Measurements from ENCODE around the gene NETO1.

The NETO1 gene

DNA sequence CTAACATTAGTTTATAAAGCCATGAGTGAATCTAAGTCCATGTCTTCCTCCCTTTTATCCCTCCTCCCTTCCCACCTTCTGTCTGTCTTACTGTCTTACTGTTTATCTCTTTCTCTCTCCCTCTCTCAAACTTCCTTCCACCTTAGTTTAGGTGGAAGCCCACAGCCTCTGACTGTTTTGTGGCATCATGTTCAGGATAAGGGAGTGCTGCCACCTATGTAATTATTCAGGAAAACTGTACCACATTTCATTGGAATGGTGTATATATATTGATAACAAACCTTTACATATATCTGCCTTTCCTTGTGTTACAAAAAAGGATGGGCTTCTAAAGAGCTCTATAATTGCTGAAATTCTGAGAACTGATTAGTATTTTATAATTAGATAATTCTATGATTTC, 48.7 kb downstream of the NETO1 start:
- H3K4me3 ChIP-seq (ENCODE audit: low read depth, low read length), result no peak overlapping the region
- no peak overlapping the region for H3K27ac ChIP-seq (ENCODE audit: extremely low read depth, low read depth, low read length)
- no peaks in the 10 kb centered on the region for H3K36me3 ChIP-seq (ENCODE audit: control insufficient read depth in 2 of 2, insufficient read depth in 1 of 2, low read length in 2 of 2)
- H3K4me1 ChIP-seq (ENCODE audit: control insufficient read depth, insufficient read depth, low read length), result no peaks in the 10 kb centered on the region
- no peaks in the 10 kb centered on the region for H3K9me3 ChIP-seq (ENCODE audit: control insufficient read depth, insufficient read depth, low read depth, low read length)
- TF ChIP-seq ZNF830 (tag by site-specific recombination; IDR thresholded peaks at IDR 0.05; ENCODE audit: low read depth) (no peak), ZBTB1 (tag by site-specific recombination; IDR thresholded peaks at IDR 0.05) (no peak), ZIC2 (tag by site-specific recombination; IDR thresholded peaks at IDR 0.05) (no peak), GFI1B (tag by site-specific recombination; IDR thresholded peaks at IDR 0.05) (no peak)
- TF ChIP-seq, protein P1, sequence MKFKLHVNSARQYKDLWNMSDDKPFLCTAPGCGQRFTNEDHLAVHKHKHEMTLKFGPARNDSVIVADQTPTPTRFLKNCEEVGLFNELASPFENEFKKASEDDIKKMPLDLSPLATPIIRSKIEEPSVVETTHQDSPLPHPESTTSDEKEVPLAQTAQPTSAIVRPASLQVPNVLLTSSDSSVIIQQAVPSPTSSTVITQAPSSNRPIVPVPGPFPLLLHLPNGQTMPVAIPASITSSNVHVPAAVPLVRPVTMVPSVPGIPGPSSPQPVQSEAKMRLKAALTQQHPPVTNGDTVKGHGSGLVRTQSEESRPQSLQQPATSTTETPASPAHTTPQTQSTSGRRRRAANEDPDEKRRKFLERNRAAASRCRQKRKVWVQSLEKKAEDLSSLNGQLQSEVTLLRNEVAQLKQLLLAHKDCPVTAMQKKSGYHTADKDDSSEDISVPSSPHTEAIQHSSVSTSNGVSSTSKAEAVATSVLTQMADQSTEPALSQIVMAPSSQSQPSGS (tag by site-specific recombination; IDR thresholded peaks at IDR 0.05; ENCODE audit: low read depth), result no peak
- POLR2A ChIA-PET, result no interaction called here
- CTCF ChIA-PET, result interaction anchor here (0.6 to 0.8 kb wide), 2 partner anchors 18 to 330 kb away, joined by 3 read pairs; no protein-coding TSS in a partner anchor

DNA sequence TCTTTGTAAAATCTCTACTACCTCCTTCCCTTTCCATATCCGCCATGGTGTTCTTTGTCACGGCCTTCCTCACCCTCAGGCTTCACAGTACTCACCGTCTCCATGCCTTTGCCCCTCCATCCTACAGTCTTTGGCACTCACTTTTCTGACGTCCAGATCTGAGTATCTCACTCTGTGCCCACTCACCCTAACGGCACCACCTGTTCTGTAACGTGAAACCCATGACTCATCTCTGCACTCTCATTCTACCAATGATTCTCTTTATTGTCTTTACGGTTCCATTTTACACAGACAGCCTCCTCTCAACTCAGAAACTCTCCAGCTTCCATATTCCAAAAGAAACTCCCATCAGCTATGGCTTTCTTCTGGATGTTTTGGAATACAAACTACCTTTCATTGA, 56.7 kb downstream of the NETO1 start:
- CTCF ChIA-PET, result no interaction called here
- no peaks in the 10 kb centered on the region for H3K9me3 ChIP-seq (ENCODE audit: control insufficient read depth, insufficient read depth, low read depth, low read length)
- POLR2A ChIA-PET, result no interaction called here
- H3K4me3 ChIP-seq (ENCODE audit: low read depth, low read length), result no peak overlapping the region
- TF ChIP-seq, protein P2, sequence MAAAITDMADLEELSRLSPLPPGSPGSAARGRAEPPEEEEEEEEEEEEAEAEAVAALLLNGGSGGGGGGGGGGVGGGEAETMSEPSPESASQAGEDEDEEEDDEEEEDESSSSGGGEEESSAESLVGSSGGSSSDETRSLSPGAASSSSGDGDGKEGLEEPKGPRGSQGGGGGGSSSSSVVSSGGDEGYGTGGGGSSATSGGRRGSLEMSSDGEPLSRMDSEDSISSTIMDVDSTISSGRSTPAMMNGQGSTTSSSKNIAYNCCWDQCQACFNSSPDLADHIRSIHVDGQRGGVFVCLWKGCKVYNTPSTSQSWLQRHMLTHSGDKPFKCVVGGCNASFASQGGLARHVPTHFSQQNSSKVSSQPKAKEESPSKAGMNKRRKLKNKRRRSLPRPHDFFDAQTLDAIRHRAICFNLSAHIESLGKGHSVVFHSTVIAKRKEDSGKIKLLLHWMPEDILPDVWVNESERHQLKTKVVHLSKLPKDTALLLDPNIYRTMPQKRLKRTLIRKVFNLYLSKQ (tag by site-specific recombination; IDR thresholded peaks at IDR 0.05; ENCODE audit: borderline replicate concordance), result no peak
- TF ChIP-seq ZNF555 (tag by site-specific recombination; conservative IDR thresholded peaks at IDR 0.05), result no peak
- no peak for TF ChIP-seq ZSCAN23 (tag by site-specific recombination; IDR thresholded peaks at IDR 0.05)
- TF ChIP-seq ZNF274 (IDR thresholded peaks at IDR 0.05; ENCODE audit: low read length), result no peak
- TF ChIP-seq ZNF274 (tag by site-specific recombination; IDR thresholded peaks at IDR 0.05; ENCODE audit: borderline replicate concordance), result no peak
- no peak for TF ChIP-seq OVOL3 (tag by site-specific recombination; IDR thresholded peaks at IDR 0.05)
- TF ChIP-seq, protein P3, sequence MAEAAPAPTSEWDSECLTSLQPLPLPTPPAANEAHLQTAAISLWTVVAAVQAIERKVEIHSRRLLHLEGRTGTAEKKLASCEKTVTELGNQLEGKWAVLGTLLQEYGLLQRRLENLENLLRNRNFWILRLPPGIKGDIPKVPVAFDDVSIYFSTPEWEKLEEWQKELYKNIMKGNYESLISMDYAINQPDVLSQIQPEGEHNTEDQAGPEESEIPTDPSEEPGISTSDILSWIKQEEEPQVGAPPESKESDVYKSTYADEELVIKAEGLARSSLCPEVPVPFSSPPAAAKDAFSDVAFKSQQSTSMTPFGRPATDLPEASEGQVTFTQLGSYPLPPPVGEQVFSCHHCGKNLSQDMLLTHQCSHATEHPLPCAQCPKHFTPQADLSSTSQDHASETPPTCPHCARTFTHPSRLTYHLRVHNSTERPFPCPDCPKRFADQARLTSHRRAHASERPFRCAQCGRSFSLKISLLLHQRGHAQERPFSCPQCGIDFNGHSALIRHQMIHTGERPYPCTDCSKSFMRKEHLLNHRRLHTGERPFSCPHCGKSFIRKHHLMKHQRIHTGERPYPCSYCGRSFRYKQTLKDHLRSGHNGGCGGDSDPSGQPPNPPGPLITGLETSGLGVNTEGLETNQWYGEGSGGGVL (tag by site-specific recombination; IDR thresholded peaks at IDR 0.05), result no peak
- no peak for TF ChIP-seq ZNF664 (tag by site-specific recombination; IDR thresholded peaks at IDR 0.05)
- no peak for TF ChIP-seq EGR2 (tag by site-specific recombination; IDR thresholded peaks at IDR 0.05; ENCODE audit: low read depth)
- TF ChIP-seq SP7 (tag by site-specific recombination; IDR thresholded peaks at IDR 0.05), result no peak
- TF ChIP-seq YY2 (tag by site-specific recombination; IDR thresholded peaks at IDR 0.05), result no peak
- TF ChIP-seq, protein P4, sequence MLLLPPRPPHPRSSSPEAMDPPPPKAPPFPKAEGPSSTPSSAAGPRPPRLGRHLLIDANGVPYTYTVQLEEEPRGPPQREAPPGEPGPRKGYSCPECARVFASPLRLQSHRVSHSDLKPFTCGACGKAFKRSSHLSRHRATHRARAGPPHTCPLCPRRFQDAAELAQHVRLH (tag by site-specific recombination; IDR thresholded peaks at IDR 0.05), result no peak
- no peak for TF ChIP-seq SALL2 (tag by site-specific recombination; IDR thresholded peaks at IDR 0.05; ENCODE audit: borderline replicate concordance)
- no peak for TF ChIP-seq ZNF121 (tag by site-specific recombination; IDR thresholded peaks at IDR 0.05)
- TF ChIP-seq, protein P5, sequence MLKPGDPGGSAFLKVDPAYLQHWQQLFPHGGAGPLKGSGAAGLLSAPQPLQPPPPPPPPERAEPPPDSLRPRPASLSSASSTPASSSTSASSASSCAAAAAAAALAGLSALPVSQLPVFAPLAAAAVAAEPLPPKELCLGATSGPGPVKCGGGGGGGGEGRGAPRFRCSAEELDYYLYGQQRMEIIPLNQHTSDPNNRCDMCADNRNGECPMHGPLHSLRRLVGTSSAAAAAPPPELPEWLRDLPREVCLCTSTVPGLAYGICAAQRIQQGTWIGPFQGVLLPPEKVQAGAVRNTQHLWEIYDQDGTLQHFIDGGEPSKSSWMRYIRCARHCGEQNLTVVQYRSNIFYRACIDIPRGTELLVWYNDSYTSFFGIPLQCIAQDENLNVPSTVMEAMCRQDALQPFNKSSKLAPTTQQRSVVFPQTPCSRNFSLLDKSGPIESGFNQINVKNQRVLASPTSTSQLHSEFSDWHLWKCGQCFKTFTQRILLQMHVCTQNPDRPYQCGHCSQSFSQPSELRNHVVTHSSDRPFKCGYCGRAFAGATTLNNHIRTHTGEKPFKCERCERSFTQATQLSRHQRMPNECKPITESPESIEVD (tag by site-specific recombination; IDR thresholded peaks at IDR 0.05), result no peak
- TF ChIP-seq ZNF239 (tag by site-specific recombination; IDR thresholded peaks at IDR 0.05), result no peak
- TF ChIP-seq, protein P6, sequence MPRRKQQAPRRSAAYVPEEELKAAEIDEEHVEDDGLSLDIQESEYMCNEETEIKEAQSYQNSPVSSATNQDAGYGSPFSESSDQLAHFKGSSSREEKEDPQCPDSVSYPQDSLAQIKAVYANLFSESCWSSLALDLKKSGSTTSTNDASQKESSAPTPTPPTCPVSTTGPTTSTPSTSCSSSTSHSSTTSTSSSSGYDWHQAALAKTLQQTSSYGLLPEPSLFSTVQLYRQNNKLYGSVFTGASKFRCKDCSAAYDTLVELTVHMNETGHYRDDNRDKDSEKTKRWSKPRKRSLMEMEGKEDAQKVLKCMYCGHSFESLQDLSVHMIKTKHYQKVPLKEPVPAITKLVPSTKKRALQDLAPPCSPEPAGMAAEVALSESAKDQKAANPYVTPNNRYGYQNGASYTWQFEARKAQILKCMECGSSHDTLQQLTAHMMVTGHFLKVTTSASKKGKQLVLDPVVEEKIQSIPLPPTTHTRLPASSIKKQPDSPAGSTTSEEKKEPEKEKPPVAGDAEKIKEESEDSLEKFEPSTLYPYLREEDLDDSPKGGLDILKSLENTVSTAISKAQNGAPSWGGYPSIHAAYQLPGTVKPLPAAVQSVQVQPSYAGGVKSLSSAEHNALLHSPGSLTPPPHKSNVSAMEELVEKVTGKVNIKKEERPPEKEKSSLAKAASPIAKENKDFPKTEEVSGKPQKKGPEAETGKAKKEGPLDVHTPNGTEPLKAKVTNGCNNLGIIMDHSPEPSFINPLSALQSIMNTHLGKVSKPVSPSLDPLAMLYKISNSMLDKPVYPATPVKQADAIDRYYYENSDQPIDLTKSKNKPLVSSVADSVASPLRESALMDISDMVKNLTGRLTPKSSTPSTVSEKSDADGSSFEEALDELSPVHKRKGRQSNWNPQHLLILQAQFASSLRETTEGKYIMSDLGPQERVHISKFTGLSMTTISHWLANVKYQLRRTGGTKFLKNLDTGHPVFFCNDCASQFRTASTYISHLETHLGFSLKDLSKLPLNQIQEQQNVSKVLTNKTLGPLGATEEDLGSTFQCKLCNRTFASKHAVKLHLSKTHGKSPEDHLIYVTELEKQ (tag by site-specific recombination; IDR thresholded peaks at IDR 0.05; ENCODE audit: borderline replicate concordance), result no peak
- TF ChIP-seq ZFP69B (tag by site-specific recombination; IDR thresholded peaks at IDR 0.05), result no peak
- no peak for TF ChIP-seq OSR2 (tag by site-specific recombination; IDR thresholded peaks at IDR 0.05)
- no peaks in the 10 kb centered on the region for H3K4me1 ChIP-seq (ENCODE audit: control insufficient read depth, insufficient read depth, low read length)
- no peak overlapping the region for H3K27ac ChIP-seq (ENCODE audit: extremely low read depth, low read depth, low read length)
- no peaks in the 10 kb centered on the region for H3K36me3 ChIP-seq (ENCODE audit: control insufficient read depth in 2 of 2, insufficient read depth in 1 of 2, low read length in 2 of 2)

All from HEK293 (cell line).